Measurements from ENCODE around the gene RFNG.

Gene RFNG, protein sequence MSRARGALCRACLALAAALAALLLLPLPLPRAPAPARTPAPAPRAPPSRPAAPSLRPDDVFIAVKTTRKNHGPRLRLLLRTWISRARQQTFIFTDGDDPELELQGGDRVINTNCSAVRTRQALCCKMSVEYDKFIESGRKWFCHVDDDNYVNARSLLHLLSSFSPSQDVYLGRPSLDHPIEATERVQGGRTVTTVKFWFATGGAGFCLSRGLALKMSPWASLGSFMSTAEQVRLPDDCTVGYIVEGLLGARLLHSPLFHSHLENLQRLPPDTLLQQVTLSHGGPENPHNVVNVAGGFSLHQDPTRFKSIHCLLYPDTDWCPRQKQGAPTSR

DNA sequence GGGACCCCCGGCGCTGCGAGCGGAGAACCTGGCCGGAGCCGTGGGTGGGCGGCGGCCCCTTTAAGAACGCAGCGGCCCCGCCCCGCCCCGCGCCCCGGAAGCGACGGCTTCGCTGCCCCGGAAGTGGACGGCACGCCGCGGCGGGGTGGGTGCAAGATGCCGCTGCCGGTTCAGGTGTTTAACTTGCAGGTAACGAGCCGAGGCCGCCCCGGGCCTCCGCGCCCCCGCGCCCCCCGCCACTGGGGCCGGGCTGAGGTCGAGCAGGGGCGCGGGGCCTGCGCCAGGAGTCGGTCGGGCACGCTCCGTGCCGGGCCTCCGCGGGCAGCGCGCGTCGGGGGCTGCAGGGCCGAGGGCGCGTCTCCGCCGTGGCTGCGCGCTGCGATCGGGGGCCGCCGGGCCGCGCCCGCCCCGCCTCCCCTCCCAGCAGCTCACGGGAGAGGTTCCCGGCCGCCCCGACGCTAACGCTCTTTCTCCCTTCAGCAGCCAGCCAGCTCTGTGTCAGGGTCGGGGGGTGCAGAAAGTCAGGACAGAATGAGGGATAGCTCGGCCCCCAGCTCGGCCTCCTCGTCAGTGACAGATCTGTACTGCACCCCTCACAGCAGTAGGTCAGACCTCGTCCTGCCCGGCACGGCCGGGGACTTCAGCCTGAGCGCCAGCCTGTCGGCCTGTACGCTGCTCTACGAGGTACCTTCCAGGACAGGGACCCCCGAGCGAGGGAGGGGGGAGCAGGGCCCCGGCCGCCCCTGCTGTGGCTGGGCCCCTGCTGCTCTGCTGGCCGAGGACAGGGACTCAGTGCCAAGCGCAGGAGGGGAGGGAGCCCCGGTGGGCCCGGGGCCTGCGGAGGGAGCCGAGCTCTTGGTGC lies at the start of gene RFNG, which contains the start of gene GPS1:
RFNG (minus strand) TSS at position 36 of the 862 bp plus-strand sequence. CDS start 45 bp downstream, outside the sequence.
GPS1 (plus strand) TSS at position 123 of the 862 bp plus-strand sequence; CDS start at position 157, 34 bp downstream.
- peak; percentile 60 to 93 (median 86) for DNase-seq
- intact Hi-C loops (cut with DNase I) = no loop called here

DNA sequence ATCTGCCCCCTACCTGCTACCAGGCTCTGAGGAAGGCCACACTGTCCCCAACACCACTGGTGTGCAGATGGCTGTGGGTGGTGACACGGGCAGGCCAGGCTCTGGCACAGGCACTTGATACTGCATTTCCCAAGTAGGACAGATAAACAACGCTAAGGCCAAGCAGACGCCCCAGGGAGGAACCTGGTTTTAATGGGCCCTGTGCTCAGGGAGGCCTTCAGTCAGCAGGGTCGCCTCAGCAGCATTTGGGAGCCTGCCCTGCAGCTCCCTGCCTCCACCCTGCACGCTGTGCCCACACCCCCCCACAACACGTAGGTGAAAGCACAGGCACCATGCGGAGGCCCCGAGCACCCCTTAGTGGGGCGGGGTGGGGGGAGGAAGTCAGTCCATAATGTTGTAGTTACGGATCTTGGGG lies 49.7 kb upstream of the RFNG start:
- peak in 17 of 42 donors; percentile 14 to 68 (median 38) for DNase-seq
- intact Hi-C loops (cut with DNase I) = no loop called here

GRCh38 chr17:82100502-82101298 lies 49.1 kb upstream of the RFNG start:
- intact Hi-C loops (cut with DNase I) = no loop called here
- no peak for DNase-seq

DNA sequence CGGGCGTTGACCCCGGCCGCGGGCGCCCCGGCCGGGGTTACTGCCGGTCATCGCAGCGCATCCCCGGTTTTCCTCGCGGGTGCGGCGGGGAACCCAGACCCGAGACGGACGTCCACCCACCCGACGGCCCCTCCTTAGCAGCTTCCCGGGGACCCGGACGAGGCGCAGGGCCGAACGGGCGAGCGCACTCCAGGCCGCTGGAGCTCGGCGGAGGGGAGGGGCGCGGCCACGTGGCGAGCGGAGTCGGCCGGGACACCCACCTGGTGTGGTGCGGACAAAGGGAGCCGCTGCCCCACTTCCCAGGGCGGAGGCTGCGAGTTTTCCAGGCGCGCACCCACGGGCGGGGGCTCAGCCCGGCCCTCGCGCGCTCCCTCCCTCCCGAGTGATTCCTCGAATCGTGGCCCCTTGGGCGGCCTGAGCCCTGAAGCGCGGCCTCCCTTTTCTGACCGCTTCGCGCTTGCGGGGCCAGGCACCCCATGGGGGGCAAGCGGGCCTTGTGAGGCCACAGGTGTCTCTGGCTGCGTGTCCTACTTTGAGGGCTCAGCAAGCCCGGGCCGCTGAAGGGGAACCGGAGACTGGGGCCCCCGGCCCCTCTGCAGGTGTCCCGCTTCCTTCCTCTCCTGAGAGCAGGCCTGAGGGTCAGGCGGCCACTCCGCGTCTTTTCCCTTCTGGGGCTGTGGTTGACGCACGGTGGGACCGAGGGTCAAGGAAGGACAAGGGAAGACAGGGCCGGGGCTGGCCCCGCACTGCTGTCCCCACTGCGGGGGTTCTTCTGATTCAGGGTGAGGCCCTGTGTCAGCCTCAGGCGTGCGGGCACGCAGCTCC lies 47.5 kb upstream of the RFNG start:
- DNase-seq = peak in 7 of 42 donors; percentile 21 to 62 (median 49)
- intact Hi-C loops (cut with DNase I) = loop anchor here (5.0 kb wide), 1 partner anchor 42 kb away; no protein-coding TSS in a partner anchor

- DNase-seq = peak; percentile 80 to 98 (median 96)
- intact Hi-C loops (cut with DNase I) = loop anchor here (5.0 kb wide), 1 partner anchor 41 kb away; no protein-coding TSS in a partner anchor
Measured at GRCh38 chr17:82098169-82098938, 46.7 kb upstream of the RFNG start, which contains the start of gene FASN. Gene FASN (minus strand): TSS chr17:82098236. CDS start chr17:82096445, 1,791 bp downstream.

DNA sequence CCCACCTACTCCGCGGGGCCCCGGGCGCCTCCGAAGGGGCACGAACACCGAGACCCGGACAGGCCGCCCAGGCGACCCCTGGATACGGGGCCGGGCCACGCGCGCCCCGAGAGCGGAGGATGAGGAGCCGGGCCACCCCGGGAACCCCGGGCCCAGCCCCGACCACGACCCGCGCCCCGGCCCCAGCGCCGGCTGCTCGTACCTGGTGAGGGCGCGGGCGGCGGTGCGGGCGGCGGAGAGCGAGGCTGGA lies 46.2 kb upstream of the RFNG start:
- DNase-seq = no peak
- intact Hi-C loops (cut with DNase I) = loop anchor here (5.0 kb wide), 1 partner anchor 41 kb away; no protein-coding TSS in a partner anchor

GRCh38 chr17:82097184-82097918 lies 45.7 kb upstream of the RFNG start:
- intact Hi-C loops (cut with DNase I) = loop anchor here (5.0 kb wide), 1 partner anchor 40 kb away; no protein-coding TSS in a partner anchor
- peak in 25 of 42 donors; percentile 17 to 60 (median 39) for DNase-seq

DNA sequence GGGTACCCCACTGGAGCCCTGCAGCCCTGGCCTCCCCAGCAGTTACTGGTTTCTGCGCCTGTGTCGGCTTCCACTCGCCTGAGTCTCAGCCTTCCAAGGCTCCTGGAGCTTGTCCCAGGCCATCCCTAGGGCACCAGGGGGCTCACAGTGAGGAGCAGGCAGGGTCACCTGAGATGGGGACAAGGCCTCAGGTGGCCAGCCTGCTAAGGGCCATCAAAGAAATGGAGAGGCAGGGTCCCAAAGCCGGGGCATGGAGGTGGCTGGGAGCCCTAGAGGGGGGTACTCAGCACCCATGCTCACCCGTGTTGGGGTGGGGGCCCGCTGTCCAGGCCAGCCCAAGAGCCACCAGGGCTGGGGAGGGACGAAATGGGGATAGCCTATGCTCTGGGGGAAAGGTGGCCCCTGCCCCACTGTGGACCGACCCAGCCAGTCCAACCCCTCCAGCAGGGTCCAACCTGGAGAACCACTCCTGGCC lies 45.1 kb upstream of the RFNG start:
- no peak for DNase-seq
- intact Hi-C loops (cut with DNase I) = loop anchor here (5.0 kb wide), 1 partner anchor 39 kb away; no protein-coding TSS in a partner anchor

GRCh38 chr17:82095777-82096708 lies 44.4 kb upstream of the RFNG start:
- intact Hi-C loops (cut with DNase I) = loop anchor here (5.0 kb wide), 1 partner anchor 39 kb away; no protein-coding TSS in a partner anchor
- peak in 1 of 42 donors; percentile 10 for DNase-seq

DNA sequence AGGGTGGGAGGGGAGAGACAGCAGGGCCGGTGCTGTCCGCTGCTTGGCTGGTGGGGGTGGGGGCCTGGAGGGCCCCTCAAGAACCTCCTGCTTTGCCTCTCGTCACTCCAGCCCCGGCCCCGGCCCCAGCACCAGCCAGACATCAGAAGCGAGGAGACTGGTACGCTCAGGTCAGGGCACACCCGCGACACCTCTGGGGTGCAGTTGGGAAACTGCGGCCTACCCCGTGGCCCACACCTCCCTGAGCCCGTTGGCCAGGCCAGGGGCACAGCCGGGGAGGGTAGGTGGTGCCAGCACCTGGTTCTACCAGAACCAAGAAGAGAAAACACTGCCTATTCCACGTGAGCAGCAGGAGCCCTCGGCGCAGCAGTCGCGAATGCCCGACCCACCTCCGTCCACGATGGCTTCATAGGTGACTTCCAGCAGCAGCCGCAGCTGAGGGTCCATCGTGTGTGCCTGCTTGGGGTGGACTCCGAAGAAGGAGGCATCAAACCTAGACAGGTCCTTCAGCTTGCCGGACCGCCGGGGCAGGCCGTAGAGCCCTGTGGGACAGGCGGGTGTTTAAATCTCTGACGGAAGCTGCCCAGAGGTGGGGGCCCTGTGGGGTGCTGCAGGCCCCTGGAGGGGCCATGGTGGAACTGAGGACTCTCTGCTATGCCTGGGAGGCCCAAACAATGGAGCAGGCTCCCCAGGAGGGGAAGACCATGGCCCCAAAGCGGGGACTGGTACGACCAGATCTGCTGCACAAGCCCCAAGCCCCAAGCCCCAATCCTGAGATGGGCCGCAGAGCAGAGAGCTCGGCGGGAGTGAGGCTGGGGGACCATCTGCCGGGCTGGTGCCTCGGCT lies 43.5 kb upstream of the RFNG start:
- intact Hi-C loops (cut with DNase I) = loop anchor here (5.0 kb wide), 1 partner anchor 38 kb away; no protein-coding TSS in a partner anchor
- DNase-seq = peak in 1 of 42 donors; percentile 10

- DNase-seq = no peak
- intact Hi-C loops (cut with DNase I) = no loop called here
Measured at GRCh38 chr17:82092995-82093751, 41.6 kb upstream of the RFNG start.

DNA sequence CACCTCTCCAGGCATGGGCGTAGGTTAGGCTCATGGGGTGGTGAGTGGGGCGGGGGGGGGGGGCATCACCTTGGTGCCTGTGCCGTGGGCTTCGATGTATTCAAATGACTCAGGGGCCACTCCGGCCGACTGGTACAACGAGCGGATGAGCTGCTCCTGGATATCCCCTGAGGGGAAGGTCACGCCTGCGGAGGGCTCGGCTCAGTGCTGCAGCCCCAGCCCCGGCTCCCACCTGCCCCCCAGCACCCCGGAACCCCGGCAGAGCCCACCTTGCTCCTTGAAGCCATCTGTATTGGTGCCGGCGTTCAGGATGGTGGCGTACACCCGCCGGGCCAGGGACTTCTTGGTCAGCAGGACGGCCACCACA lies 41.0 kb upstream of the RFNG start:
- intact Hi-C loops (cut with DNase I) = no loop called here
- no peak for DNase-seq

DNA sequence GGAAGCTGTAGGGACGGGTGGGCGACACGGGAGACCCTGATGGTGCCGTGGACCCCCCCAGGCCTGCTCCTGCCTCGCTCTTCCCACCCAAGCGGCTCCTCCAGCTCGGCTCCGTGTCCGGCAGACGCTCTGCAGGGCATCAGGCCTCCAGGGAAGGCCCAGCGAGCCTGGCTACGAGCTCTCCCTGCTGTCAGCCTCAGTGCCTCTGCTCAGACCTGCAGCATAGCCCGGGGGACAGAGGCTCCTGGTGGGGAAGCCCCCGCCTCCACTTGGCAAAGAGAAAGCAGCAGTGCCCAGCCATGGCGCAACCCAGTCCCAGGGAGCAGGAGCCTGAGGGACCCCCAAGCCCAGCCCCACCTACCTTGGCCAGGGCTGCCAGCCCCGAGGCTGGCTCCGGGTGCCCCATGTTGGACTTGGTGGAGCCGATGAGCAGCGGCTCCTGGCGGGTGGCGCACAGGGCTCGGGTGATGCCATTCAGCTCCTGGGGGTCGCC lies 40.5 kb upstream of the RFNG start:
- intact Hi-C loops (cut with DNase I) = no loop called here
- no peak for DNase-seq

Measured in head of caudate nucleus (tissue), 42 donors.